Stimulated activated CD8-positive, alpha-beta memory T cell treated with anti-CD3 and anti-CD28 coated beads, Interleukin-2, amount 100 ng/mL, for 48 hours (primary cell): ENCODE data around the gene CD151.

ENCODE experiments used
- DNase-seq, 2 donors: peaks; one replicate each; pipeline ENCODE4 v3.0.0-alpha.2; 2020; ENCODE audit warnings: low read depth in 2 of 2

CD151 gene

GRCh38 chr11:832529-833113 is at the start of gene CD151:
Gene CD151 (plus strand): TSS chr11:832952. CDS start chr11:836070, 3,118 bp downstream.
- DNase-seq = peak in 1 of 2 donors; percentile 52

GRCh38 chr11:783581-784015 is 49.2 kb upstream of the CD151 start:
- no peak for DNase-seq

- no peak for DNase-seq
These were observed 46.3 kb upstream of the CD151 start for GRCh38 chr11:786235-787083.

GRCh38 chr11:787084-787675 is 45.6 kb upstream of the CD151 start:
- no peak for DNase-seq

- DNase-seq = no peak
These were observed 44.6 kb upstream of the CD151 start for GRCh38 chr11:788009-788640.

GRCh38 chr11:788953-789940 is 43.5 kb upstream of the CD151 start:
- DNase-seq = no peak

GRCh38 chr11:789943-790342 is 42.8 kb upstream of the CD151 start, which contains the start of gene CEND1:
Gene CEND1 (minus strand): TSS chr11:790090. CDS start chr11:788576, 1,514 bp downstream.
- peak in 1 of 2 donors; percentile 52 for DNase-seq

GRCh38 chr11:790721-791564 is 41.8 kb upstream of the CD151 start:
- DNase-seq = no peak

GRCh38 chr11:791658-792534 is 40.9 kb upstream of the CD151 start:
- no peak for DNase-seq

- DNase-seq = no peak
These were observed 40.3 kb upstream of the CD151 start for GRCh38 chr11:792535-792821.

- no peak for DNase-seq
These were observed 39.9 kb upstream of the CD151 start for GRCh38 chr11:792873-793272.

GRCh38 chr11:793556-793955 is 39.2 kb upstream of the CD151 start:
- no peak for DNase-seq

- no peak for DNase-seq
These were observed 38.6 kb upstream of the CD151 start for GRCh38 chr11:794013-794765.

- no peak for DNase-seq
These were observed 37.8 kb upstream of the CD151 start for GRCh38 chr11:794766-795633.

- DNase-seq = peak; percentile 75 to 81
These were observed 36.9 kb upstream of the CD151 start for GRCh38 chr11:795634-796564.

- no peak for DNase-seq
These were observed 36.0 kb upstream of the CD151 start for GRCh38 chr11:796565-797295.
